MM.1S (cell line): Measurements from ENCODE around the gene HS1BP3.
A peak's percentile ranks its signal among the peaks of the same experiment; 100 is the strongest.

Experiments
- DNase-seq: peaks from one replicate; pipeline ENCODE4 v3.0.0-alpha.2; 2015
- H2AFZ ChIP-seq: fragments of 300-600 bp; sonication (generic); 2 replicates; pipeline ENCODE4 v1.6.0; 2016; ENCODE audit warnings: antibody characterized with exemption, low read length
- H3F3A ChIP-seq: fragments of 300-600 bp; sonication (generic); 2 replicates; pipeline ENCODE4 v1.6.1; 2016; ENCODE audit warnings: mild to moderate bottlenecking, antibody characterized with exemption, low read length, moderate library complexity, mixed read lengths; ENCODE audit not compliant: insufficient read depth
- H3K27ac ChIP-seq: fragments of 300-600 bp; sonication (generic); 2 replicates; pipeline ENCODE4 v1.5.1; 2016; ENCODE audit warnings: mild to moderate bottlenecking, low read length
- H3K27me3 ChIP-seq: fragments of 300-600 bp; sonication (generic); replicated peaks from 2 replicates; pipeline ENCODE4 v1.6.0; 2016; ENCODE audit warnings: low read length; ENCODE audit not compliant: insufficient read depth
- H3K36me3 ChIP-seq: fragments of 300-600 bp; sonication (generic); replicated peaks from 2 replicates; pipeline ENCODE4 v1.6.1; 2016; ENCODE audit warnings: mild to moderate bottlenecking, low read length, mixed read lengths; ENCODE audit not compliant: insufficient read depth
- H3K4me1 ChIP-seq: fragments of 300-600 bp; sonication (generic); 2 replicates; pipeline ENCODE4 v1.6.1; 2016; ENCODE audit warnings: low read length, mixed read lengths
- H3K4me2 ChIP-seq: fragments of 300-600 bp; sonication (generic); 2 replicates; pipeline ENCODE4 v1.6.0; 2016; ENCODE audit warnings: low read depth, low read length
- H3K4me3 ChIP-seq: fragments of 300-600 bp; sonication (generic); 2 replicates; pipeline ENCODE4 v1.5.1; 2016; ENCODE audit warnings: low read length, mixed read lengths
- H3K79me2 ChIP-seq: fragments of 300-600 bp; sonication (generic); 2 replicates; pipeline ENCODE4 v1.6.1; 2016; ENCODE audit warnings: mixed run types, low read length, mixed read lengths
- H3K9ac ChIP-seq: fragments of 300-600 bp; sonication (generic); 2 replicates; pipeline ENCODE4 v1.6.1; 2016; ENCODE audit warnings: low read length, mixed read lengths
- H3K9me2 ChIP-seq: fragments of 300-600 bp; sonication (generic); replicated peaks from 2 replicates; pipeline ENCODE4 v1.6.1; 2016; ENCODE audit warnings: mild to moderate bottlenecking, low read length, mixed read lengths; ENCODE audit not compliant: insufficient read depth
- H3K9me3 ChIP-seq: fragments of 300-600 bp; sonication (generic); replicated peaks from 2 replicates; pipeline ENCODE4 v1.6.1; 2016; ENCODE audit warnings: mild to moderate bottlenecking, low read length, mixed read lengths; ENCODE audit not compliant: insufficient read depth
- H4K20me1 ChIP-seq: fragments of 300-600 bp; sonication (generic); 2 replicates; pipeline ENCODE4 v1.6.1; 2016; ENCODE audit warnings: mild to moderate bottlenecking, low read length, moderate library complexity, mixed read lengths; ENCODE audit not compliant: insufficient read depth
- CTCF ChIP-seq: fragments of 300-600 bp; sonication (generic); IDR thresholded peaks from 2 replicates; pipeline ENCODE4 v1.5.1; 2016; ENCODE audit warnings: antibody characterized with exemption, low read length, mixed read lengths
- EZH2 ChIP-seq: fragments of 300-600 bp; sonication (generic); optimal IDR thresholded peaks from 2 replicates; pipeline ENCODE3; 2017; ENCODE audit warnings: low read depth, mild to moderate bottlenecking, antibody characterized with exemption, low read length, mixed read lengths
- EZH2phosphoT487 ChIP-seq: fragments of 300-600 bp; sonication (generic); IDR thresholded peaks from 2 replicates; pipeline ENCODE4 v1.6.1; 2018; ENCODE audit warnings: antibody characterized with exemption, low read length

HS1BP3 gene

GRCh38 chr2:20652141-20652540 lies 1.2 kb upstream of the HS1BP3 start:
- Histone ChIP-seq H3K4me1 (peaks cover 10% of the 10 kb centered on the region), H3K4me2 (no peak overlapping the region), H3K9me3 (no peaks in the 10 kb centered on the region), H3K36me3 (no peaks in the 10 kb centered on the region), H3K9ac (no peak overlapping the region), H3K4me3 (no peak overlapping the region), H3K27ac (no peak overlapping the region), H3F3A (peaks cover 5% of the 10 kb centered on the region; the same call in 1 of the 2 replicates), H3K9me2 (no peaks in the 10 kb centered on the region), H2AFZ (no peak overlapping the region), H4K20me1 (no peaks in the 10 kb centered on the region), H3K27me3 (no peaks in the 10 kb centered on the region), H3K79me2 (peaks cover 25% of the 10 kb centered on the region)
- no peak for DNase-seq
- TF ChIP-seq EZH2phosphoT487 (no peak), CTCF (no peak), EZH2 (no peak)

GRCh38 chr2:20651731-20652099 lies 817 bp upstream of the HS1BP3 start:
- peaks cover 5% of the 10 kb centered on the region; the same call in 1 of the 2 replicates for H3F3A ChIP-seq
- H3K4me1 ChIP-seq = peaks cover 10% of the 10 kb centered on the region
- H3K79me2 ChIP-seq = peaks cover 25% of the 10 kb centered on the region
- peak overlapping the region; percentile 64 for H3K4me3 ChIP-seq
- no peaks in the 10 kb centered on the region for H3K9me3 ChIP-seq
- no peak for DNase-seq
- H3K36me3 ChIP-seq = no peaks in the 10 kb centered on the region
- TF ChIP-seq EZH2phosphoT487 = no peak
- TF ChIP-seq CTCF = no peak
- no peak for TF ChIP-seq EZH2
- no peaks in the 10 kb centered on the region for H3K9me2 ChIP-seq
- H3K27ac ChIP-seq = 0 out of 2 replicates have a peak overlapping the region, but pooled peaks have one; percentile 57
- H3K9ac ChIP-seq = peak overlapping the region; percentile 70; the same call in 1 of the 2 replicates
- peak overlapping the region; percentile 100 for H3K4me2 ChIP-seq
- H2AFZ ChIP-seq = peak overlapping the region; percentile 99
- H3K27me3 ChIP-seq = no peaks in the 10 kb centered on the region
- no peaks in the 10 kb centered on the region for H4K20me1 ChIP-seq

GRCh38 chr2:20650393-20650876 lies 463 bp downstream of the HS1BP3 start:
- peaks cover 10% of the 10 kb centered on the region for H3K4me1 ChIP-seq
- peaks cover 25% of the 10 kb centered on the region for H3K79me2 ChIP-seq
- H2AFZ ChIP-seq = peak overlapping the region; percentile 79
- no peaks in the 10 kb centered on the region for H3K9me2 ChIP-seq
- peak overlapping the region; percentile 62 for H3K27ac ChIP-seq
- peak; percentile 5; the same call in 1 of the 2 replicates for TF ChIP-seq CTCF
- no peak for TF ChIP-seq EZH2
- H3K27me3 ChIP-seq = no peaks in the 10 kb centered on the region
- H3K4me3 ChIP-seq = peak overlapping the region; percentile 82
- H3F3A ChIP-seq = peaks cover 5% of the 10 kb centered on the region; the same call in 1 of the 2 replicates
- no peaks in the 10 kb centered on the region for H3K36me3 ChIP-seq
- H3K4me2 ChIP-seq = peak overlapping the region; percentile 91
- no peaks in the 10 kb centered on the region for H4K20me1 ChIP-seq
- H3K9me3 ChIP-seq = no peaks in the 10 kb centered on the region
- DNase-seq = peak; percentile 43
- H3K9ac ChIP-seq = peak overlapping the region; percentile 86
